Upper lobe of right lung (tissue), 1 donor: ENCODE results near the gene PLCB1. TPM values are rescaled to one million over a fixed set of nuclear protein-coding genes. Genes with fewer than 3 reads are reported as not detected.

ENCODE experiments used
- ATAC-seq: fragments of 200-7000 bp; cut with Tn5 transposase; one replicate; pipeline ENCODE4 v1.9.1; 2020; ENCODE audit warnings: mild to moderate bottlenecking, moderate library complexity
- DNase-seq: peaks from one replicate; pipeline ENCODE4 v3.0.0-alpha.2; 2020
- H3K27ac ChIP-seq: fragments of 200-600 bp; one replicate; pipeline ENCODE4 v1.8.0; 2022
- H3K27me3 ChIP-seq: fragments of 200-600 bp; one replicate; pipeline ENCODE4 v1.8.0; 2022; ENCODE audit warnings: mild to moderate bottlenecking
- H3K36me3 ChIP-seq: fragments of 200-600 bp; one replicate; pipeline ENCODE4 v1.8.0; 2022
- H3K4me1 ChIP-seq: fragments of 200-600 bp; one replicate; pipeline ENCODE4 v1.8.0; 2022
- H3K4me3 ChIP-seq: fragments of 200-600 bp; one replicate; pipeline ENCODE4 v1.8.0; 2022; ENCODE audit warnings: mild to moderate bottlenecking
- H3K9me3 ChIP-seq: fragments of 200-600 bp; one replicate; pipeline ENCODE4 v1.8.0; 2022
- intact Hi-C: fragments of 100-400 bp; cut with DNase I; formaldehyde crosslinking; loops from one replicate; pipeline ENCODE4 v1.11.0; 2022
- total RNA-seq: library from RNA; stranded (reverse); fragmentation: NEBNext Ultra II Directional; extraction: Animal tissue kit (Norgen Biotek cat#: 25700); gene quantifications from one replicate; pipeline ENCODE4 v1.2.1, GENCODE V29; 2021
- TF ChIP-seq, protein P1 (sequence below): fragments of 200-600 bp; IDR thresholded peaks from one replicate; pipeline ENCODE4 v1.8.0; 2022; ENCODE audit warnings: antibody characterized with exemption
- donor health status: DM: no; HTN: yes; CAD: no; lungs with severe emphysema.

Gene PLCB1
- total RNA-seq, 1 donor from 2014 or later: 12.4 TPM

DNA sequence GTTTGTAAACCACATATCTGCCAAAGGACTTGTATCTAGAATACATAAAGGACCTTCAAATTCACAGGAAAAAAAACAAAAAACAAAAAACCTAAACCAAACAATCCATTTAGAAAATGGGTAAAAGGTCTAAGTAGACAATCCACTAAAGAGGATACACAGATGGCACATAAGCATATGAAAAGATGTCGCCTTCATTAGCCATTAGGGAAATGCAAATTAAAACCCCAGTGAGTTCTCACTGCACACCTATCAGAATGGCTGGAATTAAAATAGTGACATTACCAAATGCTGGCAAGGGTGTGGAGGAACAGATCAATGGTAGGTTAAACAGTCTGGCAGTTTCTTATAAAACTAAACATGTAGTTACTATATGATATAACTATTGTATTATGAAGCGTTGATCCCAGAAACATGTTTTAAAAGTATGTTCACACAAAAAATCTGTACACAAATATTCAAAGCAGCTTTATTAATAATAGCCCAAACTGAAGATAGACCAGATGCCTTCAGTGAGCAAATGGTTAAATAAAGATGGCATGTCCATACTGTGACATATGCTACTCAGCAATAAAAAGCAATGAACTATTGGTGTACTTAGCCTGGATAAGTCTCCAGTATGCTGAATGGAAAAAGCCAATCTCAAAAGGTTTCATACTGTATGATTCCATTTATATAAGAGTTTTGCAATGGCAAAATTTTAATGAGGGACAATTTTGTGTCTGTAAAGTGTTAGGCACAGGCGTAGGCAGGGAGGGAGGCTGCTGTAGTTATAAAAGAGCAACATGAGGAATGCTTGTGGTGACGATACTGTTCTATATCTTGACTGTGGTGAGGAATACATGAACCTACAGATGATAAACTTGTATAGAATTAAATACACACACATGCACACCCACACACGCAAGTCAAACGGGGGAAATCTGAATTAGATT is 43.9 kb downstream of the PLCB1 start:
- H3K4me3 ChIP-seq: no peak overlapping the region
- H3K36me3 ChIP-seq: no peaks in the 10 kb centered on the region
- no peaks in the 10 kb centered on the region for H3K4me1 ChIP-seq
- intact Hi-C loops: no loop called here
- H3K27me3 ChIP-seq: no peaks in the 10 kb centered on the region
- ATAC-seq: no peak
- no peaks in the 10 kb centered on the region for H3K9me3 ChIP-seq
- TF ChIP-seq, protein P1, sequence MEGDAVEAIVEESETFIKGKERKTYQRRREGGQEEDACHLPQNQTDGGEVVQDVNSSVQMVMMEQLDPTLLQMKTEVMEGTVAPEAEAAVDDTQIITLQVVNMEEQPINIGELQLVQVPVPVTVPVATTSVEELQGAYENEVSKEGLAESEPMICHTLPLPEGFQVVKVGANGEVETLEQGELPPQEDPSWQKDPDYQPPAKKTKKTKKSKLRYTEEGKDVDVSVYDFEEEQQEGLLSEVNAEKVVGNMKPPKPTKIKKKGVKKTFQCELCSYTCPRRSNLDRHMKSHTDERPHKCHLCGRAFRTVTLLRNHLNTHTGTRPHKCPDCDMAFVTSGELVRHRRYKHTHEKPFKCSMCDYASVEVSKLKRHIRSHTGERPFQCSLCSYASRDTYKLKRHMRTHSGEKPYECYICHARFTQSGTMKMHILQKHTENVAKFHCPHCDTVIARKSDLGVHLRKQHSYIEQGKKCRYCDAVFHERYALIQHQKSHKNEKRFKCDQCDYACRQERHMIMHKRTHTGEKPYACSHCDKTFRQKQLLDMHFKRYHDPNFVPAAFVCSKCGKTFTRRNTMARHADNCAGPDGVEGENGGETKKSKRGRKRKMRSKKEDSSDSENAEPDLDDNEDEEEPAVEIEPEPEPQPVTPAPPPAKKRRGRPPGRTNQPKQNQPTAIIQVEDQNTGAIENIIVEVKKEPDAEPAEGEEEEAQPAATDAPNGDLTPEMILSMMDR: no peak
- DNase-seq: no peak
- no peak overlapping the region for H3K27ac ChIP-seq

DNA sequence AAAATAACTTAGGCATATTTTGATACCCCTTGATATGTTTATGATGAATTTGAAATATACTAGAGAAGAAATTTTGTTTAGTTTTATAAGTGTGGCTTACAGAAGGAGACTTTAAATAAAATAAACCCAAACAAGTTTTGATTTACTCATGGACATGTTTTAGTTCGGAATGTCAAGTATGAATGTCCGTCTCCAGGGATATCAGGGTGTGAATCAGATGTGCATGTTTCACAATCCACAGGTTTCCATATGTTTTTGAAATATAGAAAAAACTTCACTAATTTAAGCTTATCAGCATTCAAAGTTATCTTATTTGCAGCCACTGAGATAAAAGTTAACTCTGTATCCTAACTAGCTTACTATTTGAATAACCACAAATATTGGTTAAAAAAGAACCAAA is 51.5 kb downstream of the PLCB1 start:
- intact Hi-C loops: no loop called here
- no peaks in the 10 kb centered on the region for H3K27me3 ChIP-seq

DNA sequence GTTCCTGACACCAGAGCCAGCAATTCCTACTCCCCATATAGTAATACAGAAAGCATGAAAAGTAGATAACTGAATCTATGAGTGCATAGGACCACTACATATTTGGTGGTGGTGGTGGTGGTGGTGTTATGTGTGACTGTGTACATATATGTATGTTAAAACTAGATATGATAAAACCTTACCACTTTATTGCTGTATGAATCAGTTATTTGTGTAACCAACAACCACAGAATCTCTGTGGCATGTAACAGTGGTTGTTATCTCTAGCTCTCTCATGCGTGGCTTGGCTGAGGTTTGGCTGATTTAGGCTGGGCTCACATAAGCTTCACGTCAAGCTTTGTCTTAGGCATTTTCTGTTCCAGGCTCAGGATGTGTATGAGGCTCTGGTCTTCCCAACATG is 55.7 kb downstream of the PLCB1 start:
- Histone ChIP-seq H3K36me3 (no peaks in the 10 kb centered on the region), H3K9me3 (no peaks in the 10 kb centered on the region), H3K4me1 (no peaks in the 10 kb centered on the region), H3K27ac (no peak overlapping the region), H3K27me3 (no peaks in the 10 kb centered on the region), H3K4me3 (no peak overlapping the region)
- intact Hi-C loops: no loop called here
- ATAC-seq (no peak), DNase-seq (no peak)
- TF ChIP-seq, protein P1: no peak

More for the DNA sequence above, 51.5 kb downstream of the PLCB1 start:
- no peak for DNase-seq
- Histone ChIP-seq H3K9me3 (no peaks in the 10 kb centered on the region), H3K36me3 (no peaks in the 10 kb centered on the region), H3K27ac (no peak overlapping the region), H3K4me1 (no peaks in the 10 kb centered on the region), H3K4me3 (no peak overlapping the region)
- ATAC-seq: no peak
- TF ChIP-seq, protein P1: no peak

DNA sequence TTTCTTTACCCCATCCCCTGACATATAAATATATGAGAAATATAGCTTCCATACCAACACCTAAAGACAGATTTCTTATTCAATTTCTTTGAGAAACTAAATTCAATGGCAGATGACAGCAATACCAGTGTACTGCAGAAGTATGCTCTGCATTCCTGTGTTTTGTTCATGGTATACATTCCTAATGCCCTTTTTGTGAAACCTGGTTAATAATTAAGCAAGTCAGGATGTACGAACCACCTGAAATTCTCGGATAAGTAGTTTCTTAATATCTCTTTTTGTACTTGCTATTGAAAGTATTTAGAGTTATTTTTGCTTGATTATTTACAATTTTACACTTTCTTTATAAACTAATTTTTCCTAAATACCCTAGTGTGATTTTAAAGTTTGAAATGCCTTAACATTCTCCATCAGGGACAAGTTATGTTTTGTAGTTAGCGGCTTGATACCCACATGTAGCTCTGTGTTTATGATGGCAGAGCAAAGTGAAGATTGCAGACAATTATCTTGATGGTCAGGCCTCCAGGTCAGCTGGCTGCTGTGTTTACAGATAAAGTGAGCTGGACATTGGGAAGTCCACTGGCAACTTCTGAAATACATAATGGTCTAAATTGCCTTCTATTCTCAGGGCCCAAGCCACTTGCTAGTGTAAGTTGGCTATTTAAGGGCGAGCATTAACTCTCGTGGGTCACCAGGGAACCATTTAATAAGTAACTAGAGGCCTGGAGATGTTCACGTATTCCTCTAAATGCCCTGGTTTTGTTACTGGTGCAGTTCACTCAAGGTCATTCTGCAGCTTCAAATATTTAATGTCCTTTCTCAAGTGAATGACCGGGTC is 58.2 kb downstream of the PLCB1 start:
- ATAC-seq: no peak
- Histone ChIP-seq H3K4me3 (no peak overlapping the region), H3K27me3 (no peaks in the 10 kb centered on the region), H3K36me3 (no peaks in the 10 kb centered on the region), H3K27ac (no peak overlapping the region), H3K4me1 (no peaks in the 10 kb centered on the region), H3K9me3 (peaks cover 6% of the 10 kb centered on the region)
- no peak for DNase-seq
- TF ChIP-seq, protein P1: no peak
- intact Hi-C loops: no loop called here

DNA sequence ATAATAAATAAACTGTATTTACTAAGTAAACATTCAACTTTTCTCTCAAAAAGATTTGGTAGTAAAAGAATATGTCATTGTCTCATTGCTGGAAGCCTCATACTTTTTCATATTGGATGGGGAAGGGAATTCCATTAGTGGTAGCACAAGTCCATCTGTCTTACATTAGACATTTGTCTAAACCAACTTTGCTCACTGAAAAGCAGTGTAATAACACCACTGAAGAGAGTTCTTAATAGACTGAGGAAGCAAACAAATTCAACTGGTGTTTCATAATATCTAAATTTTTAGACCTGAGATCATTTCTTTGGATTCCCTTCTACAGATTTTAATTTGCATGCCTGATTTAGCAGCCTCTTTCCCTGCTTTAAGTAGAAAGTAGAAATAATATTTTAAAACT is 62.7 kb downstream of the PLCB1 start:
- Histone ChIP-seq H3K4me3 (no peak overlapping the region), H3K4me1 (no peaks in the 10 kb centered on the region), H3K27me3 (no peaks in the 10 kb centered on the region), H3K9me3 (peaks cover 6% of the 10 kb centered on the region), H3K36me3 (no peaks in the 10 kb centered on the region), H3K27ac (no peak overlapping the region)
- ATAC-seq (no peak), DNase-seq (no peak)
- TF ChIP-seq, protein P1: no peak
- intact Hi-C loops: no loop called here
